Stimulated activated CD8-positive, alpha-beta memory T cell treated with anti-CD3 and anti-CD28 coated beads, Interleukin-12 subunit alpha, Interleukin-12 subunit beta, amount 100 ng/mL, for 24 hours (primary cell): ENCODE data around the gene BTN1A1.
"Not testable (repeated sequence)": the region's sequence is repeated elsewhere in the genome, so short reads cannot be mapped to it uniquely, and the experiment has no call there.

Experiments
- DNase-seq: peaks from one replicate; pipeline ENCODE4 v3.0.0-alpha.2; 2020; ENCODE audit errors: extremely low read depth

BTN1A1 gene

DNA sequence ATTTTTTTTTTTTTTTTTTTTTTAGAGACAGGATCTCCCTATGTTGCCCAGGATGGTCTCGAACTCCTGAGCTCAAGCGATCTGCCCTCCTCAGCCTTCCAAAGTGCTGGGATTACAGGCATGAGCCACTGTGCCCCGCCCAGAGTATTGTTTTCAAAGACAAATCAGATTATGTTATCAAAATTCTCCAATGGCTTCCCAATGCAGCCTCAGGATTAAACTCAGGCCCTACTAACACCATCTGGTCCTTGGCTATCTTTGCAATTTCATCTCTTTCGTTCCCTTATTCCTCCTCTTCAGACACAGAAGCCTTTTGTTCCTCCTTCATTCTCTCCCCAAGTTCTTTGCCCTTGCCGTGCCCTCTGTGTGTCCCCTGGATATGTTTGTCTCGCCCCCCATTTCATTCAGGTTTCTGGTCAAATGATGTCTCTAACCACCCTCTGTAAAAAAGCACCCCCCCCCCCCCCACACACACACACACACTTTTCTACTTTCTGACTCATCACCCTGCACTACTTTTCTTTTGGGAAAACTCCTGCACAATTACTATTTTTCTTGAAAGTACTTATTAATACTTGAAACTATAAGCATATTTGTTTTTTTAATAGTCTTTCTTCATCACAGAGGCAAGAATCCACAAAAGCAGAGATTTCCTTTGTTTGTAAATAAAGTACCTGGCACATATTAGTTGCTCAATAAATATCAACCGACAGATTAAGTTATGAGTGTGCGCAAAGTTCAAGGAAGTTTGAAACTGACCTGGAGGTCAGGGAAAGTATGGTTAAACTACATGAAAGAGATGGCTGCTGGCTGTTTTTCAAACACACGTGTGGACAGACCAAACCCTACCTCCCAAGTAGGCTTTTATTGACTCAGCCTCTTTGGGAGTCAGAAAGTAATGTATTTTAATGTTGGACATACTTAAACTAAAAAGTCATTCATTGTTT is 16.7 kb downstream of the BTN1A1 start:
- DNase-seq: no peak

DNA sequence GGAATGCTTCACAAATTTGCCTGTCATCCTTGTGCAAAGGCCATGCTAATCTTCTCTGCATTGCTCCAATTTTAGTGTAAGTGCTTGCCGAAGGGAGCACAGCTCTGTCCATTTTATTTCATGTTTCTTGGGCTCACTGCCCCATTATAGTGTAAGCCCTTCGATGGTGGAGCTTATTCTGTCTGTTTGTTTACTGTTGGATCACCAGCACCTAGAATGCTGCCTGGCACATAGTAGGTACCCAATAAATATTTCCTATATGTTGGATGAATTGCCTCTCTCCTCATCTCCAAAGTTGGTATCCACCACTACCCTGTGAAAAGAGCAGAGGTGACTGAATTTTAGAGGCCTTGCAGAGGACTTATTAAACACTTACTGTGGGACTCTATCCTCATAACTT is 19.3 kb downstream of the BTN1A1 start:
- DNase-seq: no peak

DNA sequence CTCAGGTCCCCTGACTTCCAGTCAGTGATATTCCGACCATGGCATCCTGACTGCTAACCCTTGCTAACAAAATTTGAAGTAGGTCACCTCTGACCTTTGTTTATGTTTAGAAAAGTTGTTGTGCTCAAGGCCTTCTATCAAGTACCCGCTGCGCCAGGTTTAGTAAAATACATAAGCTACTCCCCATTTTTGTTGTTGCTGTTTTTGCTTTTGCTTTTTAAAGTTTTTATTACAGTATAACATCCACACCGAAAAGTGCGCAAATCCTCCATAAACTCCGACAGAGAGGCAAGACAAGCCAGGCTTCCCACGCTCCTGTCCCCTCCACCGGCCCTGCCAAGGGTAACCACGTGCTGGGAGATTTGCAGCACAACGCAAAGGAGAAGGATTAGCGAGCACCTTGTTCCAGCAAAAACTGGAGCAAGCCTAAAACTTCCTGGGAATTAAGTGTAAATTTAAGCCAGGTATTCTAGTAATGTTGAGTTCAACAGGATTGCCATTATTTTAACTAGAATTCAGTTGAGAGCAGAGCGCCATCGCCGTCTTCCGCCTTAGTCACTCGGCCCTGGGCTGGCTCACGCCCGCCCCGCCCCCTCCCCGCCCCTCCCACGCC is 20.2 kb downstream of the BTN1A1 start:
- no peak for DNase-seq

DNA sequence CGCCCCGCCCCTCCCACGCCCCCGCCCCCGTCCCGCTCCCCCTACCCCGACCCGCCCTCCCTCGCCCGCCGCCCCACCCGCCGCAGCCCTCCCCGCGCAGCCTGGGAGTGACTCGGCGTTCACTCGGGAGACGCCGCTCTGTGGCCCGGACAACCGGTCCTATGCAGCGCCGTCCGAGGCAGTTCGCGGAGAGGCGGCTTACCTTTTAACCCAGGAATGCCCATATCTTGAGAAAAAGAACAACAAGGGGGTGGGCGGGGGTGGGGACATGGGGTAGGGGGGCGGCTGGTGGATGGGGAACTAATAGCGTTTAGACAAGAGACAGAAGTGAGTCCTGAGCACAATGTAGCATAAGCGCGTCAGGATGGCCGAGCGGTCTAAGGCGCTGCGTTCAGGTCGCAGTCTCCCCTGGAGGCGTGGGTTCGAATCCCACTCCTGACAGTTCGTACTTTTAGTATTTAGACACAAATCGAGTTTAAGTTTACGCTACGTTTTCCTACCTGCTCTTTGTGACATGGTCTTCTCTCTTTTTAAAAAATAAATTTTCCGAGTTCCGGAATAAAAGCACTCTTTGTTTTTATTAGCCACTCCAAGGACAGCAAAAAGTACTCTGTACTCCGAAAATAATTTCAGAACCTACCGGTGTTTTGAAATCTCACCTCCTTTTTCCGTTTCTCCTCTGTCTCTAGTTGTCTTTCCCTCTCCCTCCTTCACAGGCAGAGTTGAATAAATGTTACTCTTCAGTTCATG is 20.9 kb downstream of the BTN1A1 start:
- DNase-seq: peak; percentile 61

DNA sequence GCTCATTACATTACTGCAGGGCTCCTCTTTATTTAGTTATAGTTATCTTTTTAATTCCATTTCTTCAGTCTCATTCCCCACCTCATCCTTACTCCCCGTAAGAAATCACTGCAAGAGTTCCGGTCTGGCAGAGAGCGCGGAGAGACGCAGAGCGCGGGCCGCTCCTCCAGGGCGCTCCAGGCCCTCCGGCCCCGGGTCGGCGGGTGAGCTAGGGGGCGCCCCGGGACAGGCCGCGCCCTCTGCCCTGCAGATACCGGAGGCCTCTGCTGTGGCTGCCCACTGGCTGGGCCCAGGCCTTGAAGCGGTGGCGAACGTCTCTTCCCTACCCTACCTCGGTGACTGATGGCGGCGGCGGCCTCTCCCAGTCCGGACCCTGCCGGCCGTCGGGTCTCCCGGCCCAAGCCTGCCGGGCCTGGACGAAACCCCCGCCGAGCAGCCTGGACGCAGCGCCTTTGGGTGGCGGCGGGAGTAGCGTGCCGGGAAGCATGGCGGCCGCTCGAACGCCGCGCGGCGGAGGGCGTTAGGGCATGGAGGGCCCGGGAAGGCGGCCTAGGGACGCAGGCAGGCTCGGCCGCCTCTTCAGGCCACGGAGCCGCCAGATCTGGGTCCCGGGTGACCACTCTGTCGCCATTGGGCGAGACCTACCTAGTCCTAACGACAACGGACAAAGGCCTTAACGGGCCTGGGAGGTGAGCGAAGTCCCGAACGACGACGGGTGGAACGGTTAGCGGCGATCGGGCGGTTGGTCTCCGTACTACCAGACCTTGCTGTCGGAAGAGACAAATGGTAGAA is 21.7 kb downstream of the BTN1A1 start:
- DNase-seq: peak; percentile 36

DNA sequence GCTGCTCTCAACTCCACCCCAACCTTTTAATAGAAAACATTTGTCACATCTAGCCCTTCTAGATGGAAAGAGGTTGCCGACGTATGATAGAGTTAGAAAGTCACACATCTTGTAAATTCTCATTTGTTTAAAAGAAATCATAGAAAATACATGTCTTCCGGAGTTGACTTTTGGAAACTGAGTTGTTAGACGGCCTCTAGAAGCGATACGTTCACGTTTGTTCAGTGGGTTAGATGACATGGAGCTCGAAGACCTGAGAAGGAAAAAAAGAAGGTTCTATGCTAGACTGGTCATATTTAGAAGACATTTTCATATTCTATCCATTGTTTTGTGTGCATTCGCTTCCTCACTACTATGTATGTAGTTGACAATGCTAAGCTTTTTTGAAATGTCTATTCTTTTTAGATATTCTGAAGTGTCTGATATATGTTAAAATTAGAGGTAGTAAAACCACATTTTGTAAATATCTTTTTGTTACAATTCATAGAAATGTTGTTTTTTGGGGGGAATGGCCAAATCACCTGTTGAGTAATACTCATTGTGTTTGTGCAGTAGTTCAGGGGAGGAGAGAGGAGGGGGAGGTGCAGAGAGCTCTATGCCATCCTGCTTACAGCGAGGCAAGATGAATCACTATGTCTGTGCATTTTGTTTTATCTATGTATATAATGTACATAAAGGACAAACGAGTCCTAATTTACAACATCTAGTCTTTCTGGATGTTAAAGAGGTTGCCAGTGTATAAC is 22.6 kb downstream of the BTN1A1 start:
- not testable (repeated sequence) for DNase-seq

DNA sequence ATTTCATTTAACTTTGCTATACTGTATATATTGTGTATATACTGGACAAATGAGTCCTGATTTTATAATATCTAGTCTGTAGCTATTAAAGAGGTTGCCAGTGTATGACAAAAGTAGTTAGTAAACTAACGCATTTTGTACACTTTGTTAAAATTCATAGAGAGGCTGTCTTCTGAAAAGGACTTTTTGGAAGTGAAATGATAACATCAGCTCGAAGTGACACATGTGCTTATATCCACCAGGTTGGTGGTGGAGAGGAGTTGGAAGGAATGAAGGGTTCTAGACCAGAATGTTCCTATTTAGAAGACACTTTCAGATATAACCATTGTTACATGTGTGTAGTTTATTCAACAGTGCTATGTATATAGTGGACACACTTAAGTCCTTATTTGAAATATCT is 24.2 kb downstream of the BTN1A1 start:
- DNase-seq: not testable (repeated sequence)

DNA sequence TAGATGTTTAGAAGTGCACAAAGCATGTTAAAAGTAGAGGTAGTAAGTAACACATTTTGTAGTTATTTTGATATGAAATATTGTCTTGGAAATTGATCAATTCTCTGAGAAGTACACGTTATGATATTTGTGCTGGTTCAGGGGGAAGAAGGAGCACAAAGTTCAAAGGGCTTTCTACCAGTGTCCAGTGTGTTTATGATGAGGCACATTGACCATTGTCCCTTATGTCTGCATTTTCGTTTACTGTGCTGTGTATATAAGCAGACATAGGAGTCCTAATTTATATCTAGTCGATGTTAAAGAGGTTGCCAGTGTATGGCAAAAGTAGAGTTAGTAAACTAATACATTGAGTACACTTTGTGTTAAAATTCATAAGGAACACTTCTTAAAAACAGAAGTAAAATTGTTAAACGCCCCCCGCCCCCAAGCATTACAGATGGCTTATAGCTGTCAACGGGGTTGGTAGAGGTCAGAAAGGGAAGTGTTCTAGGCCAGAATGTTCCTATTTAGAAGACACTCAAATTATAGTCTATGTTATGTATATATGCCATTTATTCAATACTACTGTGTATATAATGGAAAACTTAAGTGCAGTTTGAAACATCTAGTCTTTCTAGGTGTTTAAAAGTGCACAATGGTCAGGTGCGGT is 24.7 kb downstream of the BTN1A1 start:
- no peak for DNase-seq

DNA sequence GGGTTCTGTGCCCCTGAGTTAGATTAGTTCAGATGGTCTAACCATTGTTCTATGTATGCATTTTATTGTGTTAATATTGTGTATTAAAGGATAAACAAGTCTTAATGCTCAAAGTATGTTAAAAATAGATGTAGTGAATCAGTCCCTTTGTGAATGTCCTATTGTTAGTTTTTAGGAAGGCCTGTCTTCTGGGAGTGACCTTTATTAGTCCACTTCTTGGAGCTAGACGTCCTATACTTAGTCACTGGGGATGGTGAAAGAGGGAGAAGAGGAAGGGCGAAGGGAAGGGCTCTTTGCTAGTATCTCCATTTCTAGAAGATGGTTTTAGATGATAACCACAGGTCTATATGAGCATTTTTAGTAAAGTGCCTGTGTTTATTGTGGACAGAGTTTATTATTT is 25.7 kb downstream of the BTN1A1 start:
- no peak for DNase-seq

DNA sequence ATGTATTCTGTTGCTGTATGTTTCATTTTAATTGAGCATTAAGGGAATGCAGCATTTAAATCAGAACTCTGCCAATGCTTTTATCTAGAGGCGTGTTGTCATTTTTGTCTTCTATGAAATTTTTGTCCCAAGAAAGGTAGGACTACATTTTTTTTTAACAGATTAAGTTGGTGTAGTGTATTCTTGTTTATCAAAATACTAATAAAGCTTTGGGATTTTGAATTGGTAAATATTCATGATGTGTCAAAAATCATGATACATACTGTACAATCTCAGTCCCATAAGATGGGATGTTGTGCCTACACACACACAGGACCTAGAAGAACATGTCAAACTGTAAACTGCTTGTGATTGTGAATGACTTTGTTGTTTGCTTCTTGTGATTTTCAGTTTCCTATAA is 26.8 kb downstream of the BTN1A1 start:
- no peak for DNase-seq

DNA sequence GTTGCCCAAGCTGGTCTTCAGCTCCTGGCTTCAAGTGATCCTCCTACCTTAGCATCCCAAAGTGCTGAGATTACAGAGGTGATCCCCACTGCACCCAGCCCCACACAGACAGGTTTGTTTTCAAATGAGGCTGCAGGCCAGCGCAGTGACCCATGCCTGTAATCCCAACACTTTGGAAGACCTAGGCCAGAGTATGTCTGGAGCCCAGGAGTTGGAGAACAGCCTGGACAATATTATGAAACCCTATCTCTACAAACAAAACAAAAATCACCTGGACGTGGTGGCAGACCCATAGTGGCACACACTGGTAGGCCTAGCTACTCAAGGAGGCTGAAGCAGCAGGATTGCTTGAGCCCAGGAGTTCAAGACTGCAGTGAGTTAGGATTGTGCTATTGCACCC is 30.1 kb downstream of the BTN1A1 start:
- DNase-seq: no peak

DNA sequence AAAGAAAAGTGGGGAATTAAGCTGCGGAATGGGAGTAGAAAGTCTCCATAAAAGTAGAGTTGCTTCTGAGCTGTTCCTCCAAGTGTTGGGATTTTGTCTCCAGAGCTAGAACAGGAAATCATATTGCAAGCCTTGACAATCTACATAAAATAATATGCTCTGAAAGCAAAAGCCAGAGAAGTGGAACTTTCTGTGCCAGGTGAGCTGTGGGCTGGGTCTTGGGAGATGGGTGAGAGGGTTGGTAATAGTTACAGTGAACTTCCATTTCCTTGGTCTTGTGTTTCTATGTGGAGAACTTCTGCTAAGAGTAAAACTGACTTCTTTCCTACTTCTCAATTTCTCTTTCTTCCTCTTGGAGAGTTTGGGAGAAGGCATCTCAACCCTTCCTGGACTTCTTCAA is 31.8 kb downstream of the BTN1A1 start:
- DNase-seq: no peak

DNA sequence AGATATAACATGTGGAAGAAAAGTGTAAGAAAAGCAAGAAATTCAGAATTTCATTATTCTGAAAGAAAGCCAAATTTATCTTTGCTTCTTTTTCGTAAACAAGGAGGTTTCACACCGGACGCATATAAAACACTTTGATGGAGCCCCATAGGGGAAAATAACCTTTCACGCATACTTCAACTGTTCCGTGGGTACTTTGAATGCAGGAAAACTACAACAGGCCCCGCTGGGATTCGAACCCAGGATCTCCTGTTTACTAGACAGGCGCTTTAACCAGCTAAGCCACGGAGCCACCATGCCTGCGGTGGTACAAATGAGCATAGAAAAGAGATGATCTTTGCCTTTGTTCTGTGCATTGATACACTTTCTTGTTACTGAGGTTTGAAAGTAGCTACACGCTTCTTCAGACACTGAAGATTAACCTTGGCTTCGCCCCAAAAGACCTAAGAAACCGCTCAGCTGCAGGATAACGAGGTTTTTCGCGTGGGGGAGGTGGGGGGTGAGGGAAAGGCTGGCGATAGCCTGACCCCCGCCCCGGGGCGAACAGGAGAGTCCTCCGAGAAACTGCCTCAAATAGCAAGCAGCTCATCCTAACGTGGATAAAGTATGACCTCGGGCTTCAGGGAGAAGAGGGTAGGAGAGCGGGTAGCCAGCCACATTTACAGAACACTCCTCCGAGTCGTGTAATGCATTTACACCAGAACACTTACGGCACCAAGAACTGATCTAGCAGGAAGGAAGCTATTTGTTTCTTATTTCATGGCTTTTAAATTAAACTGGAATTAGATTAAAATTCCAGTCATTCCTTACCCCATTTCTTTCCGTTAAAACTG is 32.8 kb downstream of the BTN1A1 start:
- DNase-seq: peak; percentile 69

DNA sequence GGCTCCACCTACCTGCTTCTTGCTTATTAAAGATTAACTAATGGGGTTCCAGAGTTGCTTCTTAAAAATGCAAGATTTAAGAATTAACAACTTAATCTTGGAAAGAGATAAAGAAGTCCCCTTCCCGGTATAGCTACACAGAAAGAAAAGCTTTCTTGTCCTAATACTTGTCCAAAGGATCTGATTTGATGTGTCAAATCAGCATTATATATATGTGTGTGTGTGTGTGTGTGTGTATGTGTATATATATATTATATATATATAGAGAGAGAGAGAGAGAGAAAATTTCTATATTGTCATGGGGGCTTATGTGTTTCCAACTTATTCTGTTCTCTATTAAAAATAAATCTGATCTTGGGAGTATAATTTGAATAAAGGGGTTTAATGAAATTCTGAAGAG is 33.4 kb downstream of the BTN1A1 start:
- no peak for DNase-seq

DNA sequence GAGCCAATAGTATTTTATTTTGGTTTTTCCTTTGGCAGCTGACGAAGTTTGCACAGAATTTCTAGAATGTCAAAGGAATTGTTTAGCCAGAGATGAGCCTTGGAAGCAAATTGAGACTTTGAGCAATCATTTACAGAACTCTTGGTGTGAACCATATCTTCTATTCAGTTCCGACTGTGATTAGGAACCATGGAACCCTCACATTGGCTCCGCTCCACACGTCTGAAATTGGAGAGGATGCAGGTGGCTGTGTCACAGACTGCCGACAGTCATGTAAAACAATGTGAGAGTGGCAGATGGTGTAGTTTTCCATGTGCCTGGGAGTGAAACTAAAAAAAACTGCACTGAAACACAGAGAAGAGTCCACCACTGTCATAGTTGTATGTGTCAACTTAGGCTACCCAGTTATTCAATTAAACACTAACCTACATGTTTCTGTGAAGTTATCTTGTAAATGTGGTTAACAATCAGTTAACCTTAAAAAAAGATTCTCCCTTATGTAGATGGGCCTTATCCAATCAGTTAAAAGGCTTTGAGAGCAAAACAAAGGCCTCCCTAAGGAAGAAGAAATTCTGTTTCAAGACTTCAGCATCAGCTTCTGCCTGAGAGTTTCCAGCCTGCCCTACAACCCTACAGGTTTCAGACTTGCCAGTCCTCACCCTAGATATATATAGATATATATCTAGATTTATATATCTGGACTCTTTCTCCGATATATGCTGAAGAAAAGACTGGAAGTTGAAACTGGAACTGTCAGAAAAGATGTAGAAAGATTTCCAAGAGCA is 34.8 kb downstream of the BTN1A1 start:
- no peak for DNase-seq

DNA sequence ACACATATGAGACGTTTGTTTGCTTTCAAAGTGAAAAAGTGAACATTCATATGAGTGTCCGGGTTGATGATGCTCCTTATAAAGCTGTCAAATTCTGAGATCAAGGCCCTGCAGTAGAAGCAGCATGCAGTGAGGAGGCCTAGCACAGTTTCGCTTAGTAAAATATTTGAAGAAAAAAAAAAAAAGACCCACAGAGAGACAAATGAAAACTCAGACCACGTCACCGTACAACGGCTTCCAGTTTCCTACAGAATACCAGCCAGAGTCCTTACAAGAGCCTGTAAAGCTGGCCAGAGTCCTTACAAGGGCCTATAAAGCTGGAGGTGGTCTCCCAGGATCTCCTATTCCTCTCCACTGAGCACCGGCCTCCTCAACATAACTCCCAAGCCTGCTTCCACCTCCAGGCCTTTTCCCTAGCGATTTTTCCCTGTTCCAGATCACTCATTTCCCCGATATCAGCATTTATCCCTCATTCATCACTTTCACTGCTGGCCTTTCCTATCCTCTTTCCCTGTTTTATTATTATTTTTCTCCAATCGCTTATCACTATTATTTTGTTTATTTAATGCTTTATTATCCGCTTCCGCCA is 36.6 kb downstream of the BTN1A1 start:
- DNase-seq: no peak

DNA sequence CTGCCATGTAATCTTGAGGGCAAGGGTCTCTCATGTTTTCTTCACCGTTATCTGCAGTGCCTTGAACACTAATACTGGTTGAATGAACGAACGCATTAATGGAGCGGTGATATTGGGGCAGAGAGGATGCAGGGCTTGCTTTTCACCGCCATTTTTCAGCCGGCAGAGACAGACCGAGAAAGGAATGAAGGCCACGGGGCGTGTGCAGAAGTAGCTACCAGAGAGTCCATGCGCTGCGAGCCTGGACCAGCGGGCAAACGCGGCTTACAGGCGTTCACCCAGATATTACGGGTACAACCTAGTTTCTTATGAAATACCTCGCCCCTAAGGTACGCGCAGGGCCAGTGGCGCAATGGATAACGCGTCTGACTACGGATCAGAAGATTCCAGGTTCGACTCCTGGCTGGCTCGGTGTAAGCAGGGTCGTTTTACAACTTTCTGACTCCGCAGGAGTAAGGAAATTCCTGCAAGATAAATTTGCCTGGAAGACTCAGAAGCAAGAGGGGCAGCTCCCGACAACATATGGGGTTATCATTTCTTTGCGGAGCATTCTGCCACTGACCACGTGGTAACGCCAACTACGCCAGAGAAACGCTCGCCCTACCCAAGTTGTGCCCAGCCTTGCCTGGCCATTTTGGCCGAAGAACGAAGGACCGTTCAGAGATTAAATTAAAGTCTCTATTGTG is 37.2 kb downstream of the BTN1A1 start:
- DNase-seq: peak; percentile 66
